Measurements from ENCODE around the gene ENPP7. TPM values are rescaled to one million over a fixed set of nuclear protein-coding genes. Genes with fewer than 3 reads are reported as not detected.
A peak's percentile ranks its signal among the peaks of the same experiment; 100 is the strongest.

ENPP7 gene
- total RNA-seq, 1 experiment from 2014 or later, result not detected

- POLR2A ChIA-PET (ENCODE audit: low non-redundant PET), result no interaction called here
- CTCF ChIA-PET, result no interaction called here
These were observed 51.2 kb downstream of the ENPP7 start for GRCh38 chr17:79781736-79782575.

DNA sequence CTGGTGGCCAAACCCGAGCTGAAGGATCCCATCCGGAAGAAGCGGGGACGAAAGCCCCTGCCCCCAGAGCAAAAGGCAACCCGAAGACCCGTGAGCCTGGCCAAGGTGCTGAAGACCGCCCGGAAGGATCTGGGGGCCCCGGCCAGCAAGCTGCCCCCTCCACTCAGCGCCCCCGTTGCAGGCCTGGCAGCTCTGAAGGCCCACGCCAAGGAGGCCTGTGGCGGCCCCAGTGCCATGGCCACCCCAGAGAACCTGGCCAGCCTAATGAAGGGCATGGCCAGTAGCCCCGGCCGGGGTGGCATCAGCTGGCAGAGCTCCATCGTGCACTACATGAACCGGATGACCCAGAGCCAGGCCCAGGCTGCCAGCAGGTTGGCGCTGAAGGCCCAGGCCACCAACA, 53.1 kb downstream of the ENPP7 start:
- ChIA-PET CTCF (no interaction called here), POLR2A (ENCODE audit: low non-redundant PET) (no interaction called here)
- no TSS peak for BruUV-seq (replicated peaks)

More at GRCh38 chr17:79781736-79782575, 51.2 kb downstream of the ENPP7 start:
- Histone ChIP-seq H3K4me1 (ENCODE audit: insufficient read depth, low read length, poor library complexity, severe bottlenecking) (peaks cover 26% of the 10 kb centered on the region), H3K27ac (ENCODE audit: low read depth, low read length, poor library complexity, severe bottlenecking) (peak overlapping the region; percentile 40), H3K36me3 (ENCODE audit: insufficient read depth, low read length, poor library complexity, severe bottlenecking) (peaks cover 64% of the 10 kb centered on the region), H3K4me3 (ENCODE audit: low read depth, low read length, poor library complexity, severe bottlenecking) (no peak overlapping the region), H3K9me3 (ENCODE audit: low read depth, low read length, poor library complexity, severe bottlenecking) (no peaks in the 10 kb centered on the region), H3K27me3 (replicated peaks; ENCODE audit: insufficient read depth, low read depth, low read length, poor library complexity) (no peaks in the 10 kb centered on the region)
- DNase-seq (ENCODE audit: low spot score), result no peak
- TF ChIP-seq EZH2 (IDR thresholded peaks at IDR 0.05; ENCODE audit: borderline replicate concordance, low read depth, low read length, poor library complexity, severe bottlenecking) (no peak), CTCF (conservative IDR thresholded peaks at IDR 0.05; ENCODE audit: low read depth, low read length) (no peak)
- intact Hi-C loops (cut with micrococcal nuclease; ENCODE audit: unreplicated experiment), result no loop called here
- no TSS peak for BruUV-seq (replicated peaks)

DNA sequence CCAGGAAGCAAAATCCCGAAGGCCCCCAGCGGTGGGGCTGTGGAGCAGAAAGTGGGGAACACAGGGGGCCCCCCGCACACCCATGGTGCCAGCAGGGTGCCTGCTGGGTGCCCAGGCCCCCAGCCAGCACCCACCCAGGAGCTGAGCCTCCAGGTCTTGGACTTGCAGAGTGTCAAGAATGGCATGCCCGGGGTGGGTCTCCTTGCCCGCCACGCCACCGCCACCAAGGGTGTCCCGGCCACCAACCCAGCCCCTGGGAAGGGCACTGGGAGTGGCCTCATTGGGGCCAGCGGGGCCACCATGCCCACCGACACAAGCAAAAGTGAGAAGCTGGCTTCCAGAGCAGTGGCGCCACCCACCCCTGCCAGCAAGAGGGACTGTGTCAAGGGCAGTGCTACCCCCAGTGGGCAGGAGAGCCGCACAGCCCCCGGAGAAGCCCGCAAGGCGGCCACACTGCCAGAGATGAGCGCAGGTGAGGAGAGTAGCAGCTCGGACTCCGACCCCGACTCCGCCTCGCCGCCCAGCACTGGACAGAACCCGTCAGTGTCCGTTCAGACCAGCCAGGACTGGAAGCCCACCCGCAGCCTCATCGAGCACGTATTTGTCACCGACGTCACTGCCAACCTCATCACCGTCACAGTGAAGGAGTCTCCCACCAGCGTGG, 53.7 kb downstream of the ENPP7 start:
- TF ChIP-seq EZH2 (IDR thresholded peaks at IDR 0.05; ENCODE audit: borderline replicate concordance, low read depth, low read length, poor library complexity, severe bottlenecking) (no peak), CTCF (conservative IDR thresholded peaks at IDR 0.05; ENCODE audit: low read depth, low read length) (no peak)
- H3K4me1 ChIP-seq (ENCODE audit: insufficient read depth, low read length, poor library complexity, severe bottlenecking), result peaks cover 21% of the 10 kb centered on the region
- no peaks in the 10 kb centered on the region for H3K9me3 ChIP-seq (ENCODE audit: low read depth, low read length, poor library complexity, severe bottlenecking)
- no peak overlapping the region for H3K27ac ChIP-seq (ENCODE audit: low read depth, low read length, poor library complexity, severe bottlenecking)
- no peak for DNase-seq (ENCODE audit: low spot score)
- ChIA-PET CTCF (no interaction called here), POLR2A (ENCODE audit: low non-redundant PET) (no interaction called here)
- peaks cover 60% of the 10 kb centered on the region for H3K36me3 ChIP-seq (ENCODE audit: insufficient read depth, low read length, poor library complexity, severe bottlenecking)
- H3K4me3 ChIP-seq (ENCODE audit: low read depth, low read length, poor library complexity, severe bottlenecking), result no peak overlapping the region
- intact Hi-C loops (cut with micrococcal nuclease; ENCODE audit: unreplicated experiment), result no loop called here
- BruUV-seq (replicated peaks), result no TSS peak
- H3K27me3 ChIP-seq (replicated peaks; ENCODE audit: insufficient read depth, low read depth, low read length, poor library complexity), result no peaks in the 10 kb centered on the region

More for the DNA sequence above, 53.1 kb downstream of the ENPP7 start:
- no peak for DNase-seq (ENCODE audit: low spot score)
- Histone ChIP-seq H3K4me1 (ENCODE audit: insufficient read depth, low read length, poor library complexity, severe bottlenecking) (peaks cover 22% of the 10 kb centered on the region), H3K4me3 (ENCODE audit: low read depth, low read length, poor library complexity, severe bottlenecking) (no peak overlapping the region), H3K27ac (ENCODE audit: low read depth, low read length, poor library complexity, severe bottlenecking) (no peak overlapping the region), H3K36me3 (ENCODE audit: insufficient read depth, low read length, poor library complexity, severe bottlenecking) (peaks cover 64% of the 10 kb centered on the region), H3K9me3 (ENCODE audit: low read depth, low read length, poor library complexity, severe bottlenecking) (no peaks in the 10 kb centered on the region), H3K27me3 (replicated peaks; ENCODE audit: insufficient read depth, low read depth, low read length, poor library complexity) (no peaks in the 10 kb centered on the region)
- TF ChIP-seq EZH2 (IDR thresholded peaks at IDR 0.05; ENCODE audit: borderline replicate concordance, low read depth, low read length, poor library complexity, severe bottlenecking) (no peak), CTCF (conservative IDR thresholded peaks at IDR 0.05; ENCODE audit: low read depth, low read length) (no peak)
- intact Hi-C loops (cut with micrococcal nuclease; ENCODE audit: unreplicated experiment), result no loop called here
